IMR-90 (cell line): ENCODE measurements around the gene CYP46A1. TPM values are rescaled to one million over a fixed set of nuclear protein-coding genes. Genes with fewer than 3 reads are reported as not detected.
A peak's percentile ranks its signal among the peaks of the same experiment; 100 is the strongest.

ENCODE experiments used
- ATAC-seq: fragments of 200-7000 bp; cut with Tn5 transposase; 2 replicates; pipeline ENCODE4 v1.9.1; 2020; ENCODE audit warnings: low read depth, mild to moderate bottlenecking, moderate library complexity
- BruUV-seq: library from RNA; stranded (reverse); fragments of 400-500 nt; replicated peaks from 2 replicates; lab custom pipeline; 2021; lab: Mats Ljungman, UMichigan
- CTCF ChIA-PET: fragments of 300-600 bp; formaldehyde crosslinking; extraction: SDS; loops from one replicate; lab custom pipeline; 2021; ENCODE audit warnings: antibody characterized with exemption; lab: Yijun Ruan, JAX
- POLR2A ChIA-PET: fragments of 300-600 bp; sonication (Branson Sonifier 250); formaldehyde crosslinking; loops from one replicate; lab custom pipeline; 2022; ENCODE audit warnings: antibody characterized with exemption; ENCODE audit not compliant: unreplicated experiment; lab: Charles Lee
- DNase-seq: peaks from one replicate; pipeline ENCODE4 v3.0.0; 2013
- H2AFZ ChIP-seq: replicated peaks from 2 replicates; pipeline ENCODE3; 2013; ENCODE audit warnings: low read length, mild to moderate bottlenecking; ENCODE audit not compliant: poor library complexity
- H2AK5ac ChIP-seq: 2 replicates; pipeline ENCODE4 v1.6.1; 2013; ENCODE audit warnings: low read depth, low read length, inconsistent platforms
- H2AK9ac ChIP-seq: replicated peaks from 2 replicates; pipeline ENCODE3; 2013; ENCODE audit warnings: mild to moderate bottlenecking, low read depth, low read length, moderate library complexity; ENCODE audit not compliant: poor library complexity
- H2BK120ac ChIP-seq: 2 replicates; pipeline ENCODE4 v1.6.1; 2013; ENCODE audit warnings: low read depth, low read length, inconsistent platforms
- H2BK15ac ChIP-seq: 3 replicates; pipeline ENCODE4 v1.6.1; 2013; ENCODE audit warnings: low read depth, low read length, inconsistent platforms
- H2BK20ac ChIP-seq: 2 replicates; pipeline ENCODE4 v1.6.1; 2013; ENCODE audit warnings: low read depth, mild to moderate bottlenecking, inconsistent platforms, low read length, moderate library complexity
- H2BK5ac ChIP-seq: 2 replicates; pipeline ENCODE4 v1.6.1; 2013; ENCODE audit warnings: mild to moderate bottlenecking, low read depth, low read length, inconsistent platforms; ENCODE audit not compliant: poor library complexity, severe bottlenecking
- H3K14ac ChIP-seq: replicated peaks from 2 replicates; pipeline ENCODE4 v1.6.1; 2013; ENCODE audit warnings: low read depth, low read length, inconsistent platforms
- H3K18ac ChIP-seq: 2 replicates; pipeline ENCODE4 v1.6.1; 2013; ENCODE audit warnings: low read depth, low read length, control low read depth
- H3K23ac ChIP-seq: 2 replicates; pipeline ENCODE4 v1.6.1; 2013; ENCODE audit warnings: low read depth, low read length, inconsistent platforms
- H3K27ac ChIP-seq: 2 replicates; pipeline ENCODE4 v1.5.1; 2013; ENCODE audit warnings: mild to moderate bottlenecking, control low read depth, low read length; ENCODE audit not compliant: insufficient read depth
- H3K27me3 ChIP-seq: 2 replicates; pipeline ENCODE4 v1.6.1; 2013; ENCODE audit warnings: low read length; ENCODE audit not compliant: control insufficient read depth, insufficient read depth
- H3K36me3 ChIP-seq: 2 replicates; pipeline ENCODE4 v1.6.1; 2013; ENCODE audit warnings: low read length, mixed read lengths; ENCODE audit not compliant: control insufficient read depth, insufficient read depth
- H3K4ac ChIP-seq: 2 replicates; pipeline ENCODE4 v1.6.1; 2013; ENCODE audit warnings: low read depth, low read length, inconsistent platforms
- H3K4me1 ChIP-seq: 2 replicates; pipeline ENCODE4 v1.6.1; 2013; ENCODE audit warnings: low read length, mixed read lengths; ENCODE audit not compliant: control insufficient read depth, insufficient read depth
- H3K4me2 ChIP-seq: 2 replicates; pipeline ENCODE4 v1.6.1; 2013; ENCODE audit warnings: low read depth, mild to moderate bottlenecking, control low read depth, low read length, moderate library complexity
- H3K4me3 ChIP-seq: 2 replicates; pipeline ENCODE4 v1.5.1; 2013; ENCODE audit warnings: low read depth, mild to moderate bottlenecking, control low read depth, low read length, moderate library complexity; ENCODE audit not compliant: insufficient read depth
- H3K56ac ChIP-seq: 2 replicates; pipeline ENCODE4 v1.6.1; 2013; ENCODE audit warnings: low read length, inconsistent platforms; ENCODE audit not compliant: insufficient read depth; ENCODE audit errors: extremely low read depth
- H3K79me1 ChIP-seq, 2 experiments: 2 replicates each; pipeline ENCODE4 v1.6.1; 2013; ENCODE audit warnings: low read length in 2 of 2, inconsistent platforms in 1 of 2, low read depth in 1 of 2
- H3K9ac ChIP-seq: 2 replicates; pipeline ENCODE4 v1.6.1; 2013; ENCODE audit warnings: low read depth, low read length, control low read depth
- H3K9me1 ChIP-seq: 2 replicates; pipeline ENCODE4 v1.6.1; 2013; ENCODE audit warnings: low read length, inconsistent platforms; ENCODE audit not compliant: insufficient read depth
- H3K9me3 ChIP-seq: 2 replicates; pipeline ENCODE4 v1.6.1; 2013; ENCODE audit warnings: low read length; ENCODE audit not compliant: control insufficient read depth, insufficient read depth
- H4K20me1 ChIP-seq: 2 replicates; pipeline ENCODE4 v1.6.1; 2013; ENCODE audit warnings: low read length, inconsistent platforms; ENCODE audit not compliant: insufficient read depth
- H4K5ac ChIP-seq: 2 replicates; pipeline ENCODE4 v1.6.1; 2013; ENCODE audit warnings: mild to moderate bottlenecking, low read depth, low read length, control low read depth
- H4K8ac ChIP-seq, 2 experiments: 2 replicates each; pipeline ENCODE4 v1.6.1; 2013; ENCODE audit warnings: low read depth in 2 of 2, low read length in 2 of 2, control low read depth in 1 of 2, inconsistent platforms in 1 of 2
- H4K91ac ChIP-seq: 2 replicates; pipeline ENCODE4 v1.6.1; 2013; ENCODE audit warnings: low read depth, low read length, inconsistent platforms; ENCODE audit not compliant: insufficient read depth
- BHLHE40 ChIP-seq: fragments of 150-350 bp; IDR thresholded peaks from 2 replicates; pipeline ENCODE4 v1.6.1; 2016; ENCODE audit warnings: mild to moderate bottlenecking, low read depth, low read length
- CEBPB ChIP-seq: IDR thresholded peaks from 2 replicates; pipeline ENCODE4 v1.6.1; 2012; ENCODE audit warnings: low read depth, low read length, improper control_type of control experiment
- CHD1 ChIP-seq: IDR thresholded peaks from 2 replicates; pipeline ENCODE4 v1.6.1; 2012; ENCODE audit warnings: low read depth, low read length, improper control_type of control experiment
- FOS ChIP-seq: fragments of 150-350 bp; IDR thresholded peaks from 2 replicates; pipeline ENCODE4 v1.6.1; 2016; ENCODE audit warnings: low read depth, low read length
- MAFK ChIP-seq: IDR thresholded peaks from 2 replicates; pipeline ENCODE4 v1.6.1; 2012; ENCODE audit warnings: low read depth, low read length, improper control_type of control experiment
- MAZ ChIP-seq: IDR thresholded peaks from 2 replicates; pipeline ENCODE4 v1.6.1; 2012; ENCODE audit warnings: low read depth, mild to moderate bottlenecking, low read length, improper control_type of control experiment, moderate library complexity, borderline replicate concordance
- MXI1 ChIP-seq: IDR thresholded peaks from 2 replicates; pipeline ENCODE4 v1.6.1; 2012; ENCODE audit warnings: low read depth, mild to moderate bottlenecking, low read length, moderate library complexity, borderline replicate concordance
- NFE2L2 ChIP-seq: fragments of 150-350 bp; IDR thresholded peaks from 2 replicates; pipeline ENCODE4 v1.6.1; 2016; ENCODE audit warnings: low read depth, mild to moderate bottlenecking, low read length
- RAD21 ChIP-seq: IDR thresholded peaks from 2 replicates; pipeline ENCODE4 v1.6.1; 2012; ENCODE audit warnings: low read length, improper control_type of control experiment
- RCOR1 ChIP-seq: IDR thresholded peaks from 2 replicates; pipeline ENCODE4 v1.6.1; 2012; ENCODE audit warnings: mild to moderate bottlenecking, low read length, improper control_type of control experiment; ENCODE audit not compliant: insufficient replicate concordance
- RFX5 ChIP-seq: IDR thresholded peaks from 2 replicates; pipeline ENCODE4 v1.8.0; 2012; ENCODE audit warnings: low read depth, mild to moderate bottlenecking, low read length, moderate library complexity
- SMC3 ChIP-seq: fragments of 150-350 bp; IDR thresholded peaks from 2 replicates; pipeline ENCODE4 v1.6.1; 2016; ENCODE audit warnings: low read depth, mild to moderate bottlenecking, antibody characterized with exemption, low read length, moderate library complexity
- WGBS, 2 experiments: methylation state at CpG; one replicate each; pipeline versions ENCODE4 v1.1.5 to v1.1.7; 2013; ENCODE audit warnings: missing lambda C conversion rate in 2 of 2; ENCODE audit not compliant: insufficient read length in 1 of 2; ENCODE audit errors: extremely low coverage in 2 of 2; 5-methylcytosine and 5-hydroxymethylcytosine counted together
- dilution Hi-C: fragments of 300-500 bp; cut with HindIII; formaldehyde crosslinking; loops from one replicate; pipeline ENCODE4 v1.14.3; 2018; ENCODE audit warnings: low sequenced_read_pairs; ENCODE audit not compliant: unreplicated experiment
- in situ Hi-C: fragments of 300-500 bp; cut with MboI; formaldehyde crosslinking; loops from 3 replicates; pipeline ENCODE4 v1.14.3; 2019; ENCODE audit warnings: low sequenced_read_pairs, inconsistent platforms, mixed read lengths
- intact Hi-C: fragments of 100-400 bp; cut with micrococcal nuclease; formaldehyde crosslinking; loops from 2 replicates; pipeline ENCODE4 v1.10.0; 2022
- polyA plus RNA-seq, 3 experiments: library from polyadenylated mRNA; depleted of rRNA; stranded (reverse); fragments of >200 nt; gene quantifications; 2 replicates each; pipeline ENCODE4 v1.2.3, GENCODE V29; 2012; ENCODE audit warnings: low replicate concordance in 1 of 3
- total RNA-seq: library from RNA; depleted of rRNA; stranded (reverse); fragments of >200 nt; gene quantifications from 2 replicates; pipeline ENCODE4 v1.2.3, GENCODE V29; 2012
- TF ChIP-seq, protein P1 (sequence below): fragments of 150-350 bp; IDR thresholded peaks from 2 replicates; pipeline ENCODE4 v1.6.1; 2017; ENCODE audit warnings: mild to moderate bottlenecking, antibody characterized with exemption, low read length, low read depth
- TF ChIP-seq, protein P2 (sequence below): conservative IDR thresholded peaks from 2 replicates; pipeline ENCODE4 v1.5.1; 2012; ENCODE audit warnings: mild to moderate bottlenecking, low read depth, low read length, improper control_type of control experiment
- TF ChIP-seq, protein P3 (sequence below): fragments of 150-350 bp; IDR thresholded peaks from 2 replicates; pipeline ENCODE4 v1.6.1; 2016; ENCODE audit warnings: low read depth, mild to moderate bottlenecking, low read length, moderate library complexity, borderline replicate concordance

The CYP46A1 gene
- total and polyA plus RNA-seq, 2 of the 4 experiments (the other 2 are of a cell fraction): 0.18 to 0.31 TPM

DNA sequence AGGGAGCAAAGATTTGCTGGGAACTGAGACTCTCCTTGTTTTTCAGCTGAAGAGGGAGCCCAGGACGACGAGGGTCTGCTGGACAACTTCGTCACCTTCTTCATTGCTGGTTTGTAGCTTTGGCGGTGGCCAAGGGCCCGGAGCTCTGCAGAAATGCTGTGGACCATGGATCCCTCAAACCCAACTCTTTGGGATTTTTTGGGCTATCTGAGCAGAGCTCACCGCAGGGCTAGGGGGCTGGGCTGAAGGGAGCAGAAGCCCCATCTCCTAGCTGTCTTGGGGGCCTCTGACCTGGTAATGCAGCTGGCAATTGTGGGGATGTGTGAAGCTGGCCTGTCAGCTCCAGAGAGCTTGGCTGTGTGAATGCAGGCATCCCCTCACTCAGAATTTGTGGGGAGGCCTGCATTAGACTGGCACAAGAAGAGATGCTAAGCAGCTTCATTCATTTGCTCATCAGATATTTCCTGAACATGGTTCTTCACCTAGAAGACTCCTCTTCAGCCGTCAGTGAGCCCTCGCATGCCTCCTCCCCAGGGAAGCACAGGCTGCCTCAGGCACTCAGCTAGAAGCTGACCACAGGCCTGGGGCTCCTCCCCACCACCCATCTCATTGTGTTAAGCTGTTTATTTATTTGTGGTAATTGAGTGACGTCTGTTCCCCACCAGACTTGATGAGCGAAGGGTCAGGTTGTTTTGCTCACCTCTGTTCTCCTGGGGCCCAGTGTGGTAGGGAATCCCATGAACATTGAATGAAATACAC, 32.2 kb downstream of the CYP46A1 start:
- Histone ChIP-seq H3K27ac (no peak overlapping the region), H4K20me1 (no peaks in the 10 kb centered on the region), H3K4ac (no peak overlapping the region), H2BK120ac (no peak overlapping the region), H2AFZ (peak overlapping the region; percentile 19), H3K36me3 (no peaks in the 10 kb centered on the region), H3K23ac (no peak overlapping the region), H3K18ac (no peak overlapping the region), H3K14ac (no peak overlapping the region), H3K4me1 (no peaks in the 10 kb centered on the region; the same call in 1 of the 2 replicates), H4K8ac (no peak overlapping the region), H3K56ac (no peak overlapping the region), H2AK5ac (no peak overlapping the region), H2BK15ac (no peak overlapping the region), H2BK5ac (no peak overlapping the region), H3K9me3 (no peaks in the 10 kb centered on the region), H3K27me3 (peaks cover 22% of the 10 kb centered on the region), H4K91ac (no peak overlapping the region), H4K5ac (no peak overlapping the region), H2AK9ac (no peak overlapping the region), H3K4me2 (no peak overlapping the region), H3K9ac (no peak overlapping the region), H3K9me1 (no peaks in the 10 kb centered on the region), H3K4me3 (no peak overlapping the region), H3K79me1 (no peaks in the 10 kb centered on the region), H2BK20ac (no peak overlapping the region)
- intact Hi-C loops: no loop called here
- WGBS, 2 experiments: 63% methylated on average over 5 of the region's 10 CpGs; no CpG with 5 or more reads in 1 of the 2 experiments
- dilution Hi-C loops: no loop called here
- POLR2A ChIA-PET: no interaction called here
- no TSS peak for BruUV-seq
- in situ Hi-C loops: no loop called here
- ATAC-seq: no peak
- no peak for DNase-seq
- CTCF ChIA-PET: interaction anchor here (0.5 to 0.7 kb wide), 2 partner anchors 14 to 154 kb away, joined by 3 read pairs; no protein-coding TSS in a partner anchor
- TF ChIP-seq BHLHE40: no peak
- TF ChIP-seq MXI1: no peak
- no peak for TF ChIP-seq CEBPB
- TF ChIP-seq MAFK: no peak
- TF ChIP-seq RCOR1: no peak
- no peak for TF ChIP-seq CHD1
- TF ChIP-seq RAD21: no peak
- TF ChIP-seq, protein P1, sequence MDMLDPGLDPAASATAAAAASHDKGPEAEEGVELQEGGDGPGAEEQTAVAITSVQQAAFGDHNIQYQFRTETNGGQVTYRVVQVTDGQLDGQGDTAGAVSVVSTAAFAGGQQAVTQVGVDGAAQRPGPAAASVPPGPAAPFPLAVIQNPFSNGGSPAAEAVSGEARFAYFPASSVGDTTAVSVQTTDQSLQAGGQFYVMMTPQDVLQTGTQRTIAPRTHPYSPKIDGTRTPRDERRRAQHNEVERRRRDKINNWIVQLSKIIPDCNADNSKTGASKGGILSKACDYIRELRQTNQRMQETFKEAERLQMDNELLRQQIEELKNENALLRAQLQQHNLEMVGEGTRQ: no peak
- no peak for TF ChIP-seq RFX5
- no peak for TF ChIP-seq SMC3
- TF ChIP-seq, protein P2, sequence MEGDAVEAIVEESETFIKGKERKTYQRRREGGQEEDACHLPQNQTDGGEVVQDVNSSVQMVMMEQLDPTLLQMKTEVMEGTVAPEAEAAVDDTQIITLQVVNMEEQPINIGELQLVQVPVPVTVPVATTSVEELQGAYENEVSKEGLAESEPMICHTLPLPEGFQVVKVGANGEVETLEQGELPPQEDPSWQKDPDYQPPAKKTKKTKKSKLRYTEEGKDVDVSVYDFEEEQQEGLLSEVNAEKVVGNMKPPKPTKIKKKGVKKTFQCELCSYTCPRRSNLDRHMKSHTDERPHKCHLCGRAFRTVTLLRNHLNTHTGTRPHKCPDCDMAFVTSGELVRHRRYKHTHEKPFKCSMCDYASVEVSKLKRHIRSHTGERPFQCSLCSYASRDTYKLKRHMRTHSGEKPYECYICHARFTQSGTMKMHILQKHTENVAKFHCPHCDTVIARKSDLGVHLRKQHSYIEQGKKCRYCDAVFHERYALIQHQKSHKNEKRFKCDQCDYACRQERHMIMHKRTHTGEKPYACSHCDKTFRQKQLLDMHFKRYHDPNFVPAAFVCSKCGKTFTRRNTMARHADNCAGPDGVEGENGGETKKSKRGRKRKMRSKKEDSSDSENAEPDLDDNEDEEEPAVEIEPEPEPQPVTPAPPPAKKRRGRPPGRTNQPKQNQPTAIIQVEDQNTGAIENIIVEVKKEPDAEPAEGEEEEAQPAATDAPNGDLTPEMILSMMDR: no peak
- no peak for TF ChIP-seq NFE2L2
- no peak for TF ChIP-seq FOS
- TF ChIP-seq, protein P3, sequence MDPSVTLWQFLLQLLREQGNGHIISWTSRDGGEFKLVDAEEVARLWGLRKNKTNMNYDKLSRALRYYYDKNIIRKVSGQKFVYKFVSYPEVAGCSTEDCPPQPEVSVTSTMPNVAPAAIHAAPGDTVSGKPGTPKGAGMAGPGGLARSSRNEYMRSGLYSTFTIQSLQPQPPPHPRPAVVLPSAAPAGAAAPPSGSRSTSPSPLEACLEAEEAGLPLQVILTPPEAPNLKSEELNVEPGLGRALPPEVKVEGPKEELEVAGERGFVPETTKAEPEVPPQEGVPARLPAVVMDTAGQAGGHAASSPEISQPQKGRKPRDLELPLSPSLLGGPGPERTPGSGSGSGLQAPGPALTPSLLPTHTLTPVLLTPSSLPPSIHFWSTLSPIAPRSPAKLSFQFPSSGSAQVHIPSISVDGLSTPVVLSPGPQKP: no peak
- no peak for TF ChIP-seq MAZ
